UCSD-AML1 (cell line): ENCODE data around the gene PLXNB2.
A peak's percentile ranks its signal among the peaks of the same experiment; 100 is the strongest.
"Not testable (repeated sequence)": the region's sequence is repeated elsewhere in the genome, so short reads cannot be mapped to it uniquely, and the experiment has no call there.

Experiments used
- DNase-seq: peaks from one replicate; lab custom pipeline; 2025; ENCODE audit not compliant: unreplicated experiment; lab: John Stamatoyannopoulos, UW

PLXNB2 gene

DNA sequence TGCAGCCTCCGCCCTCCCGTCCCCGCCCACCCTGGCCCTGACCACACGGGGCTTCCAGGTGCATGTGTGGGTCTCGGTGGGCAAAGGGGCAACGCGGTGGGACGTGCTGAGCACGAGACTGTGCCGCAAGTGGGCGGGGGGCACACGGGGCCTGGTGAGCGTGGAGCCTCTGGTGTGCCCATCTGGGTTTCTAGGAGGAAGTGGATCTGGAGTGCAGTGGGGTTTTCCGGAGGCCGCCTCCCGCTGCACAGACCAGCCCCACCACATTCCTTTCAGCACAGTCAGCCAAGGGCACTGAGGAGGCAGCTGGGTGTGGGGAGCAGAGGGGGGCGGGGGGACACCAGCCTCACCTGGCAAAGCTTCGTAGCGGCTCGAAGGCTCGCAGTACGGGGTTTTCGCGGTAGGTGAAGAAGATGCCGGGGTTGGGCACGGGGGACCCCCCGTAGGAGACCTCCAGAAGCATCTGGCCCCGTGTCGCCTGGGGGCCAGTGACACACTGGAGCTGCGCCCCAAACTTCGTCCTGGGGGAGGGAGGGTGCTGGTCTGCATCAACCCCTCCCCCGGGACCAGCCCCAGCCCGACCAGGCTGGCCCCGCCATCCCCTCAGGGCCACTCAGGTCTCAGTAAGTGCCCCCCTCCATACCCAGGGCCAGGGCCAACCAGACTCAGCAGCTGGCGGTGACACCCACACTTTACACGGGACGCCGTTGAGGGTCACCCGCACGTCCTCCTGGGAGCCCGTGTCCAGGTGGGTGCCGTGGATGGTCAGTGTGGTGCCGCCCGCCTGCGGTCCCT, 24.9 kb downstream of the PLXNB2 start:
- no peak for DNase-seq

GRCh38 chr22:50281957-50282356, 25.5 kb downstream of the PLXNB2 start:
- DNase-seq = no peak

GRCh38 chr22:50281384-50281760, 26.1 kb downstream of the PLXNB2 start:
- DNase-seq = no peak

- DNase-seq = no peak
Observed at GRCh38 chr22:50280708-50281383, 26.6 kb downstream of the PLXNB2 start.

DNA sequence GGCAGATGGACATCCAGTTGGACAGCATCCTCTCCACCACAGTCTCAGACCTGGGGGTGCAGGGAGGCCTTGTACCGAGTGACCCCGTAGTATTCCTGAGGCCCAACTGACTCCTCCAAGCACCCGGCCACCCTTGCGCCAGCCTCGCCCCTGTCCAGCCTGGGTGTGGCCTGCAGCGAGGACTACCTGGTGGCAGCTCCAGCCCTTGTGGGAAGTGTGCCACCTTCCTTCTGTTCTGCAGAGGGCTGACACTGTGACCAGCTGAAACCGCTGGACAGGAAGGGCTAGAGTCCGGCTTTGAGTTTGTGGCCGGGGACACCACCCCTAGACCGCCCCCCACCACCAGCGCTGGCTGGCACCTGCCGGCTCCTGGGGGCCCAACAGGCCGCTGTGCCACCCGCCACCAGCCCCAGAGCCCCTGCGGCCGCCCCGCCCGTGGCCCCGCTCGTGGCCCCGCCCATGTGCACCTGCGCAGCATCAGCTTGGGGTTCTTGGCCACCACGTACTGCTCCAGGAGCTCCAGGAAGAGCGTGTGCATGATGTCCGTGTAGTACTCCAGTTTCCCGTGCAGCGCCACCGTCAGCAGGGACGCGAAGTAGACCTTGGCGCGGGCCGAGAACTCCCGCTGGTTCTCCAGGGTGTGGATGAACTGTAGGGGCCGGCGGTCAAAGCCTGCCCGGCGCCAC, 27.3 kb downstream of the PLXNB2 start:
- no peak for DNase-seq

DNA sequence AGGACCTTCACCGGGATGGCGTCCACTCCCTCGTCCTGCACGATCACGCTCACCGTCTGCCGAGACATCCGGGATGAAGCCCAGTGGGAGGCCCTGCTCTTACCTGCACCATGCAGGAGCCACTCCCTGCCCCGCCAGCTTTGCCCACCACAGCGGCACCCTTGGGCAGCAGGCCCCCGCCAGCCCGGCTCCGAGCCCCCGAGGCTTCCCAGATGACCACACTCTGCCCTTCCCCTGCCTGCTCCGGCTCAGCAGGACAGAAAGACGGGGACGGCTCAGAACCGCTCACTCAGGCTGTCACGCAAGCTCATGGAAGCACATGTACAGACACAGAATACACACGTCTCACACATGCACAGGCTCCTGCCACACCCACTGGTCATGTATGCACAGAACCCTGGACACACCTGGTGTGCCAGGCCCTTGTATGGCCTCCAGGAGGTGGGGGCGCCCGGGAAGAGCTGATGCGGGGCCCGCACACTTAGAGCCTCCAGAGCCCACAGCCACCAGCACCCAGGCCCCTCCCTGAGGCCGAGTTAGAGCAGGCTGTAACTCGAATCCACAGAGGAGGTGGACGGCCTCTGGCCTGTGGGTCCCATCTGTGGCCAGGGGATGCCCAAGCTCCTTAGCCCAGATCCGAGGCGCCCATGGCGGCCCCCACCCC, 28.4 kb downstream of the PLXNB2 start:
- DNase-seq = no peak

- DNase-seq = no peak
Observed at GRCh38 chr22:50278461-50278860, 29.0 kb downstream of the PLXNB2 start.

GRCh38 chr22:50277761-50278160, 29.7 kb downstream of the PLXNB2 start:
- DNase-seq = no peak

DNA sequence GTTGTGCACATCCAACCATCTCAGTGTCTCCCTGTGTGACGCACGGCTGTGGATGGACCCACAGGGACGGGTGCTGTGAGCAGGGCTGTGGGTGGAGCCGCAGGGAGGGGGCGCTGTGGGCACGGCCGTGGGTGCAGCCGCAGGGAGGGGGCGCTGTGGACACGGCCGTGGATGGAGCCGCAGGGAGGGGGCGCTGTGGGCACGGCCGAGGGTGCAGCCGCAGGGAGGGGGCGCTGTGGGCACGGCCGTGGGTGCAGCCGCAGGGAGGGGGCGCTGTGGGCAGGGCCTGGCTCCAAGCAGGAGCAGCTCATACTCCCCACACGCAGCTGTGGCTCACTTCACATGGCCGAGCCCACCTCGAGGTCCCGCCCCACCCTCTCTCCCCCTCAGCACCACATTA, 31.3 kb downstream of the PLXNB2 start:
- peak; percentile 85 for DNase-seq

- no peak for DNase-seq
Observed at GRCh38 chr22:50275181-50276055, 32.0 kb downstream of the PLXNB2 start.

DNA sequence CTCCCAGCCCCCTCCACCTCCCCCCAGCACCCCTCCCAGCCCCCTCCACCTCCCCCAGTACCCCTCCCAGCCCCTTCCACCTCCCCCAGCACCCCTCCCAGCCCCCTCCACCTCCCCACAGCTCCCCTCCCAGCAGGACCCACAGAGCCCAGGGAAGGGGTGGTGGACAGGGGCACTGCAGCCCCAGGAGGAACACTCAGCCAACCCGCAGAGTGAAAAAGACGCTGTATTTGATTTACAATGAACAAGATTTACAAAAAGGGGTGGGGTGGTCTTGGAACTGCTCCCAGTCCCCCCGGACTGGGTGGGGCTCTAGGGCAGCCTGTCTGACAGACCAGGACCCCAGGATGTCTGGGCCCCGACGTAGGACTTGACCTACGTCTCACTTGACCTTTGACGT, 32.7 kb downstream of the PLXNB2 start:
- DNase-seq = no peak

DNA sequence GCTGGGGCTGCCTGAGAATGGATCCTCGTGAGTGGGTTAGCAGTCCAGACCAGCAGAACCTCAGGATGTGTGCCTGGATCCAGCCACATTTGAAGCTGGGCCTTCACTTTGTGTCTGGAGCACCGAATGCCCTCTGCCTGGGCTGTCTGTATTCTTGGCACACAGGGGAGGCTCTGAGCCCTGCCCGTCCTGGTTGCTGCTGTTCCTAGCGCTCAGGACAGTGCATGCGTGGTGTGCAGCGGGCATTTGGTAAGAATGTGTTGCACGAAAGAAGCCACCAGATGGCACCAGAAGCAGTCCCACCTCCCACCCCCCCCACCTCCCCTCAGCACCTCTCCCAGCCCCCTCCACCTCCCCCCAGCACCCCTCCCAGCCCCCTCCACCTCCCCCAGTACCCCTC, 33.1 kb downstream of the PLXNB2 start:
- peak; percentile 37 for DNase-seq

GRCh38 chr22:50273781-50274180, 33.7 kb downstream of the PLXNB2 start:
- DNase-seq = not testable (repeated sequence)

- DNase-seq = not testable (repeated sequence)
Observed at GRCh38 chr22:50273352-50273751, 34.1 kb downstream of the PLXNB2 start.

GRCh38 chr22:50272044-50272802, 35.2 kb downstream of the PLXNB2 start:
- DNase-seq = peak; percentile 18

- peak; percentile 63 for DNase-seq
Observed at GRCh38 chr22:50271519-50271970, 35.9 kb downstream of the PLXNB2 start.

GRCh38 chr22:50270666-50271394, 36.6 kb downstream of the PLXNB2 start:
- DNase-seq = peak; percentile 71

GRCh38 chr22:50269970-50270665, 37.3 kb downstream of the PLXNB2 start, which contains the start of gene MAPK11:
MAPK11 (minus strand) TSS chr22:50270380; CDS start chr22:50270292, 88 bp downstream.
- DNase-seq = peak; percentile 71
